Sigmoid colon (tissue), 7 donors: ENCODE data around the gene LRP1. TPM values are rescaled to one million over a fixed set of nuclear protein-coding genes. Genes with fewer than 3 reads are reported as not detected.

Experiments
- DNase-seq: peaks from one replicate; pipeline ENCODE4 v3.0.0-alpha.2; 2019
- H3K27ac ChIP-seq, 4 donors: fragments of 200-600 bp; sonication (generic); one replicate each; pipeline ENCODE4 v1.5.1; 2016 to 2019; ENCODE audit warnings: mild to moderate bottlenecking in 1 of 4
- H3K27me3 ChIP-seq, 3 donors: fragments of 200-600 bp; sonication (generic); one replicate each; pipeline ENCODE4 v1.5.1; 2019; ENCODE audit warnings: mild to moderate bottlenecking in 1 of 3
- H3K36me3 ChIP-seq, 4 donors: fragments of 200-600 bp; sonication (generic); one replicate each; pipeline ENCODE4 v1.5.1; 2016 to 2019
- H3K4me1 ChIP-seq, 4 donors: fragments of 200-600 bp; sonication (generic); one replicate each; pipeline ENCODE4 v1.5.1; 2017 to 2019
- H3K4me3 ChIP-seq, 4 donors: fragments of 200-600 bp; sonication (generic); one replicate each; pipeline ENCODE4 v1.5.1; 2017 to 2019; ENCODE audit warnings: mild to moderate bottlenecking in 2 of 4, moderate library complexity in 1 of 4
- H3K9me3 ChIP-seq, 4 donors: fragments of 200-600 bp in 3 of 4; sonication (generic) in 3 of 4; one replicate each; pipeline versions ENCODE4 v1.5.1 to v1.6.1; 2013 to 2019
- CTCF ChIP-seq, 4 experiments: fragments of 450-650 bp in 3 of 4; fragments of 200-600 bp in 1 of 4; IDR thresholded peaks; one replicate each; pipeline ENCODE4 v1.5.1; 2016 to 2019; ENCODE audit warnings: antibody characterized with exemption in 4 of 4, mild to moderate bottlenecking in 3 of 4, moderate library complexity in 2 of 4
- EP300 ChIP-seq, 4 donors: sonication (generic); formaldehyde crosslinking; IDR thresholded peaks; one replicate each; pipeline ENCODE4 v1.6.1; 2017; ENCODE audit warnings: antibody characterized with exemption in 4 of 4
- POLR2A ChIP-seq, 2 donors: fragments of 450-650 bp; IDR thresholded peaks; one replicate each; pipeline ENCODE4 v1.6.1; 2016; ENCODE audit warnings: antibody characterized with exemption in 2 of 2, mild to moderate bottlenecking in 2 of 2, moderate library complexity in 2 of 2
- POLR2AphosphoS5 ChIP-seq, 4 donors: sonication (generic); formaldehyde crosslinking; IDR thresholded peaks; one replicate each; pipeline ENCODE4 v1.6.1; 2017; ENCODE audit warnings: antibody characterized with exemption in 4 of 4
- WGBS, 2 donors: extraction: QIAGEN DNeasy Blood & Tissue Kit; methylation state at CpG; one replicate each; pipeline ENCODE4 v1.1.7; 2013; 5-methylcytosine and 5-hydroxymethylcytosine counted together
- intact Hi-C: fragments of 100-400 bp; cut with DNase I; formaldehyde crosslinking; loops from one replicate; pipeline ENCODE4 v1.15.1; 2023
- polyA plus RNA-seq, 3 donors: library from polyadenylated mRNA; stranded (reverse); fragments of 200-250 nt; gene quantifications; one replicate each; pipeline ENCODE4 v1.2.3, GENCODE V29; 2013
- total RNA-seq, 4 donors: library from RNA; depleted of rRNA; stranded (reverse); fragments of >200 nt; gene quantifications; one replicate each; pipeline ENCODE4 v1.1.0, GENCODE V29; 2016
- donor health status: healthy with polysubstance abuse.
- donor health status: Bipolar disorder and iron deficiency.
- donor health status: healthy.

LRP1 gene
- total and polyA plus RNA-seq, 7 donors = 11.4 to 262 (median 147) TPM

GRCh38 chr12:57175428-57176138, 47.3 kb downstream of the LRP1 start:
- Histone ChIP-seq H3K27ac (peak overlapping the region; percentile 20 to 64 (median 38)), H3K27me3 (no peaks in the 10 kb centered on the region), H3K4me1 (peaks cover 0 to 32% (median 16%) of the 10 kb centered on the region in 4 donors), H3K9me3 (no peaks in the 10 kb centered on the region), H3K4me3 (no peak overlapping the region), H3K36me3 (peaks cover 38 to 72% (median 49%) of the 10 kb centered on the region in 4 donors)
- intact Hi-C loops = loop anchor here (2.0 kb wide), 1 partner anchor 49 kb away; no protein-coding TSS in a partner anchor
- 39 to 64% methylated on average over 29 of the region's 29 CpGs for WGBS, 2 donors
- DNase-seq = peak; percentile 95
- TF ChIP-seq EP300 (IDR thresholded peaks at IDR 0.05) (no peak), POLR2AphosphoS5 (IDR thresholded peaks at IDR 0.05) (peak in 1 of 4 donors; percentile 26), CTCF (IDR thresholded peaks at IDR 0.05) (peak; percentile 82 to 90 (median 85)), POLR2A (IDR thresholded peaks at IDR 0.05) (no peak)

GRCh38 chr12:57176139-57176477, 47.8 kb downstream of the LRP1 start:
- 86 to 93% methylated on average over 9 of the region's 9 CpGs for WGBS, 2 donors
- TF ChIP-seq EP300 (IDR thresholded peaks at IDR 0.05) (no peak), CTCF (IDR thresholded peaks at IDR 0.05) (peak in 1 of 4 experiments; percentile 14)
- H3K27me3 ChIP-seq = no peaks in the 10 kb centered on the region
- H3K36me3 ChIP-seq = peaks cover 41 to 77% (median 55%) of the 10 kb centered on the region in 4 donors
- DNase-seq = no peak
- H3K4me1 ChIP-seq = peaks cover 0 to 27% (median 16%) of the 10 kb centered on the region in 4 donors
- intact Hi-C loops = no loop called here
- H3K27ac ChIP-seq = peak overlapping the region in 2 of 4 donors; percentile 26 to 64
- H3K9me3 ChIP-seq = no peaks in the 10 kb centered on the region
- no peak overlapping the region for H3K4me3 ChIP-seq

GRCh38 chr12:57176846-57177245, 48.6 kb downstream of the LRP1 start:
- DNase-seq = no peak
- no peaks in the 10 kb centered on the region for H3K9me3 ChIP-seq
- no peaks in the 10 kb centered on the region for H3K27me3 ChIP-seq
- intact Hi-C loops = no loop called here
- no peak for TF ChIP-seq POLR2AphosphoS5 (IDR thresholded peaks at IDR 0.05)
- no peak for TF ChIP-seq POLR2A (IDR thresholded peaks at IDR 0.05)
- no peak for TF ChIP-seq EP300 (IDR thresholded peaks at IDR 0.05)
- TF ChIP-seq CTCF (IDR thresholded peaks at IDR 0.05) = no peak
- no peak overlapping the region for H3K27ac ChIP-seq
- peaks cover 41 to 85% (median 61%) of the 10 kb centered on the region in 4 donors for H3K36me3 ChIP-seq
- H3K4me3 ChIP-seq = no peak overlapping the region
- peaks cover 0 to 20% (median 8%) of the 10 kb centered on the region in 4 donors for H3K4me1 ChIP-seq
- WGBS, 2 donors = 80 to 89% methylated on average over 9 of the region's 9 CpGs

- no peak for TF ChIP-seq POLR2A (IDR thresholded peaks at IDR 0.05)
- no peak for TF ChIP-seq CTCF (IDR thresholded peaks at IDR 0.05)
- TF ChIP-seq POLR2AphosphoS5 (IDR thresholded peaks at IDR 0.05) = no peak
Measured at GRCh38 chr12:57177354-57177753, 49.1 kb downstream of the LRP1 start.

More at GRCh38 chr12:57177354-57177753, 49.1 kb downstream of the LRP1 start:
- peaks cover 0 to 19% (median 7%) of the 10 kb centered on the region in 4 donors for H3K4me1 ChIP-seq
- no peak for DNase-seq
- H3K36me3 ChIP-seq = peaks cover 41 to 86% (median 62%) of the 10 kb centered on the region in 4 donors
- intact Hi-C loops = no loop called here
- WGBS, 2 donors = 93 to 95% methylated on average over 16 of the region's 16 CpGs
- no peaks in the 10 kb centered on the region for H3K9me3 ChIP-seq
- H3K27ac ChIP-seq = no peak overlapping the region
- H3K4me3 ChIP-seq = no peak overlapping the region
- H3K27me3 ChIP-seq = no peaks in the 10 kb centered on the region
